H1 (cell line): ENCODE results near the gene DCK. TPM values are rescaled to one million over a fixed set of nuclear protein-coding genes. Genes with fewer than 3 reads are reported as not detected.

Source experiments
- EGR1 ChIP-seq: IDR thresholded peaks from 2 replicates; pipeline ENCODE4 v1.6.1; 2011; ENCODE audit warnings: low read depth, low read length, borderline replicate concordance
- EP300 ChIP-seq, 2 experiments: IDR thresholded peaks; 1 replicate in 1 of 2; 2 replicates in 1 of 2; pipeline ENCODE4 v1.6.1; 2011 to 2012; ENCODE audit warnings: low read depth in 2 of 2, low read length in 2 of 2, mild to moderate bottlenecking in 2 of 2, borderline replicate concordance in 1 of 2, inconsistent platforms in 1 of 2, moderate library complexity in 1 of 2
- RAD21 ChIP-seq, 2 experiments: IDR thresholded peaks in 1 of 2; conservative IDR thresholded peaks in 1 of 2; 2 replicates each; pipeline ENCODE4 v1.6.1; 2011; ENCODE audit warnings: low read depth in 2 of 2, low read length in 2 of 2, improper control_type of control experiment in 1 of 2, inconsistent platforms in 1 of 2, mild to moderate bottlenecking in 1 of 2, moderate library complexity in 1 of 2
- RXRA ChIP-seq: IDR thresholded peaks from 2 replicates; pipeline ENCODE4 v1.6.1; 2011; ENCODE audit warnings: low read depth, mild to moderate bottlenecking, low read length, moderate library complexity; ENCODE audit not compliant: insufficient read depth
- SAP30 ChIP-seq: fragments of 300-600 bp; sonication (generic); IDR thresholded peaks from 2 replicates; pipeline ENCODE4 v1.7.1; 2012; ENCODE audit warnings: low read length, moderate library complexity, mild to moderate bottlenecking, inconsistent platforms; ENCODE audit not compliant: insufficient read depth, insufficient replicate concordance
- SP2 ChIP-seq: IDR thresholded peaks from 2 replicates; pipeline ENCODE4 v1.6.1; 2012; ENCODE audit warnings: mild to moderate bottlenecking, low read length, inconsistent platforms
- SRF ChIP-seq: IDR thresholded peaks from 2 replicates; pipeline ENCODE4 v1.6.1; 2011; ENCODE audit warnings: mild to moderate bottlenecking, low read depth, low read length, moderate library complexity
- polyA plus RNA-seq, 7 experiments: library from polyadenylated mRNA; depleted of rRNA in 3 of 7; stranded (reverse) in 5 of 7; unstranded in 2 of 7; fragments of >200 nt in 5 of 7; fragments of 200-250 nt in 2 of 7; gene quantifications; 1 replicate in 5 of 7; 2 replicates in 1 of 7; 4 replicates in 1 of 7; pipeline versions ENCODE4 v1.2.1 to v1.2.3, GENCODE V29; 2011 to 2013; ENCODE audit warnings: missing spikeins in 2 of 7, mixed read lengths in 2 of 7
- total RNA-seq: library from RNA; stranded (reverse); fragmentation: NEBNext Ultra II Directional; extraction: Animal tissue kit (Norgen Biotek cat#: 25700); gene quantifications from 2 replicates; pipeline ENCODE4 v1.2.1, GENCODE V29; 2021
- TF ChIP-seq, protein P1 (sequence below): IDR thresholded peaks from 2 replicates; pipeline ENCODE4 v1.6.1; 2011; ENCODE audit warnings: low read length, improper control_type of control experiment

Gene DCK
- total and polyA plus RNA-seq, 2 of the 8 experiments (the other 6 are each of a cell fraction or from before 2014, with no cell fraction given) = 4.8 to 18.1 TPM

DNA sequence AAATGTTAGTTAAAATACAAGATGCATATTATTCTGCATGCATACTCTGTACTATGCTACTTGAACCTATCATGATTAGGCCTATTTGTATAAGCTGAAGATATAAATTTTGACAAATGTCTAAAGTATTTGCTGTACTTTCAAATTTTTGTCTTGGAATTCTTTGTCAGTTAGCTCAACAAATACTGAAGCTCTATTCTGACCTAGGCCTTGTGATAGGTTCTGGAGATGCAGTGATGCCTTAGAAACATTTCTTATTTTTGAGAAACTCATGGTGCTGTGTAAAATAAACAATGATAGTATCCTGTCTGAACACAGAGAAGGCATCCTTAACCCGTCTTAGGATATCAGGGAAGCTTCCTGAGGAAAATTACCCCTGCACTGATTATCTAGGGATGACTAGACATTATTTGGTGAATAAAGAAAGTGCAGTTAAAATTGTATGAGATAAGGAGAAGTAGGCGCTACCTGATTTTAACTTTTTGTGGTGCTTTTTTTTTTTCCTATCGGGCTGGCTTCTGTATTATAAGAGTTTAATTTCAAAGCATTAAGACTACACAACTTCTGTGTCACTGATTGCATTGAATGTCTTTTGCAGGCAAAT, 47.9 kb upstream of the DCK start (continued):
- TF ChIP-seq, protein P1, sequence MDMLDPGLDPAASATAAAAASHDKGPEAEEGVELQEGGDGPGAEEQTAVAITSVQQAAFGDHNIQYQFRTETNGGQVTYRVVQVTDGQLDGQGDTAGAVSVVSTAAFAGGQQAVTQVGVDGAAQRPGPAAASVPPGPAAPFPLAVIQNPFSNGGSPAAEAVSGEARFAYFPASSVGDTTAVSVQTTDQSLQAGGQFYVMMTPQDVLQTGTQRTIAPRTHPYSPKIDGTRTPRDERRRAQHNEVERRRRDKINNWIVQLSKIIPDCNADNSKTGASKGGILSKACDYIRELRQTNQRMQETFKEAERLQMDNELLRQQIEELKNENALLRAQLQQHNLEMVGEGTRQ = no peak
- TF ChIP-seq RXRA (no peak), EGR1 (no peak), SRF (no peak), EP300 (IDR thresholded peaks at IDR 0.05; ENCODE audit: borderline replicate concordance in 1 of 2, low read depth in 2 of 2, low read length in 2 of 2) (no peak), RAD21 (IDR thresholded peaks at IDR 0.05 in 1 of 2, conservative IDR thresholded peaks at IDR 0.05 in 1 of 2; ENCODE audit: low read depth in 2 of 2, low read length in 2 of 2) (no peak), SAP30 (no peak), SP2 (no peak)
